ENCODE measurements around the gene RDX. TPM values are rescaled to one million over a fixed set of nuclear protein-coding genes. Genes with fewer than 3 reads are reported as not detected.

RDX gene
- total RNA-seq, 2 experiments from 2014 or later: 47.9 to 56.2 TPM

DNA sequence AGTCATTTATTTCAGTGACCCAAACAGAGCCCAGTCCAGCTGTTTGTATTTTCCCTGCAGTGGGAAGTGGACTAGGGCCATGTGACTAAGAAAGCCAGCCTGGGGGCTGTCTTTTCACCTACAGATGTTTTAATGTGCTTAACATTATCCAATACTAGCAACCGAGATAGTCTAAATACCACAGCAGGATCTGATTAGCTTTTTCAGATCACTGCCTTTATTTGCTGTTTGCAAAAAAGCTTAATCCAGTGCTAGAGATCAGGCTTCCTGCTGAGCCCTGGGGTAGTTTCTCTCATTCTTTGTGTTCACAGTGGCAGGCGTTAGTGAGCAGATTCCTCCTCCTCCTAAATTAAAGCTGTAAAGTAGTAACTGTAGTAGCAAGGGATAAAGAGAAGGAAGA, 168.3 kb downstream of the RDX start:
- no peak overlapping the region for H3K27ac Mint-ChIP-seq
- POLR2A ChIA-PET: no interaction called here
- peaks cover 10% of the 10 kb centered on the region for H3K27me3 Mint-ChIP-seq
- CTCF ChIA-PET: interaction anchor here (0.7 kb wide), 1 partner anchor 248 kb away, joined by 4 read pairs; no protein-coding TSS in a partner anchor
- H3K4me3 Mint-ChIP-seq: no peak overlapping the region
- intact Hi-C loops (cut with micrococcal nuclease): no loop called here
- H3K36me3 Mint-ChIP-seq: no peaks in the 10 kb centered on the region
- H3K9me3 Mint-ChIP-seq: no peaks in the 10 kb centered on the region
- H3K4me1 Mint-ChIP-seq (ENCODE audit: low read depth): no peaks in the 10 kb centered on the region
- DNase-seq: no peak

- no peaks in the 10 kb centered on the region for H3K36me3 Mint-ChIP-seq
- DNase-seq: no peak
- H3K27me3 Mint-ChIP-seq: peaks cover 10% of the 10 kb centered on the region
- ChIA-PET CTCF (no interaction called here), POLR2A (no interaction called here)
- intact Hi-C loops (cut with micrococcal nuclease): no loop called here
- no peak overlapping the region for H3K27ac Mint-ChIP-seq
- no peak overlapping the region for H3K4me3 Mint-ChIP-seq
- H3K9me3 Mint-ChIP-seq: no peaks in the 10 kb centered on the region
- H3K4me1 Mint-ChIP-seq (ENCODE audit: low read depth): no peaks in the 10 kb centered on the region
Measured at GRCh38 chr11:110126936-110127335, 169.5 kb downstream of the RDX start.

- Mint-ChIP-seq H3K36me3 (no peaks in the 10 kb centered on the region), H3K9me3 (no peaks in the 10 kb centered on the region), H3K27ac (no peak overlapping the region), H3K27me3 (peaks cover 4% of the 10 kb centered on the region), H3K4me1 (ENCODE audit: low read depth) (no peaks in the 10 kb centered on the region), H3K4me3 (no peak overlapping the region)
- ChIA-PET POLR2A (no interaction called here), CTCF (no interaction called here)
- no peak for DNase-seq
- intact Hi-C loops (cut with micrococcal nuclease): no loop called here
Measured at GRCh38 chr11:110125632-110126031, 170.8 kb downstream of the RDX start.

Other genes starting within 250 kb of the RDX start
- under 1 TPM; 0.46 to 0.69 TPM for gene ZC3H12C, start 203.2 kb downstream of the RDX start, total RNA-seq
- gene FDX1, start 133.3 kb upstream of the RDX start, total RNA-seq: 10 to 100 TPM in 1 of 2 experiments, 1 to 10 TPM in 1; 9.8 to 11.2 TPM